Measurements from ENCODE around the gene SRP14.
"Not testable (repeated sequence)": the region's sequence is repeated elsewhere in the genome, so short reads cannot be mapped to it uniquely, and the experiment has no call there.

Gene SRP14

DNA sequence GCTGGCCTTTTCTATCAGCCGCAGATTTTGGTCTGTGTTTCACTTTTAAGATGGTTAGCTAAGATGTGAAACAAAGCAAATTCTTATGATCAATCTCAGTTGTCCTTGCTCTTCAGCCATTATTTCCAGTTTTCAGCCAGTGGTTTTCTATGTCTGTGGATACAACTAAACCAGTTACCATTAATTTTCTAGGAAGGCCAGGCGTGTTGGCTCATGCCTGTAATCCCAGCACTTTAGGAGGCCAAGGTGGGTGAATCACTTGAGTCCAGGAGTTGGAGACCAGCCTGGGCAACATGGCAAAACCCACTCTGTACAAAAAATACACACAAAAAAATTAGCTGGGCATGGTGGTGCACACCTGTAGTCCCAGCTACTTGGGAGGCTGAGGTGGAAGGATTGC is 42.8 kb downstream of the SRP14 start:
- H3K4me1 ChIP-seq (ENCODE audit: insufficient read depth, low read length); H3K9ac ChIP-seq (ENCODE audit: low read depth, low read length); H3K9me3 ChIP-seq (ENCODE audit: insufficient read depth, low read depth, low read length); H3K4me3 ChIP-seq (ENCODE audit: low read length); H3K27me3 ChIP-seq (ENCODE audit: insufficient read depth, low read length); H3K27ac ChIP-seq (ENCODE audit: low read depth, low read length): not testable (repeated sequence)
- WGBS, result 89% methylated on average over 2 of the region's 2 CpGs
- H3K36me3 ChIP-seq (ENCODE audit: insufficient read depth, low read length), result peaks cover 96% of the 10 kb centered on the region

DNA sequence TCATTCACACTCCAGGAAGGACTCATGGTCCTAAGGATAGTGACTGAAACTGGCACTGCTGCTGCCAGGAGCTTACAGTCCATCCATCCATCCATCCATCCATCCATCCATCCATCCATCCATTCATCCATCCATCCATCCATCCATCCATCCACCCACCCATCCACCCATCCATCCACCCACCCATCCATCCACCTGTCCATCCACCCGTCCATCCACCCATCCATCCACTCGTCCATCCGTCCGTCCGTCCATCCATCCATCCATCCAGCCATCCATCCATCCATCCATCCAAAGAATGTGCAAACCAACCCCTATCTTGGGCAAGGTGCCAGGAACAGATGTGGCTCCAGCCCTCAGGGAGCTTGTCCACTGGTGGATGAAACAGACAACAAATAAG is 46.0 kb downstream of the SRP14 start:
- H3K36me3 ChIP-seq (ENCODE audit: insufficient read depth, low read length), result peaks cover 96% of the 10 kb centered on the region
- not testable (repeated sequence) for H3K9ac ChIP-seq (ENCODE audit: low read depth, low read length); H3K9me3 ChIP-seq (ENCODE audit: insufficient read depth, low read depth, low read length); H3K4me3 ChIP-seq (ENCODE audit: low read length); H3K27ac ChIP-seq (ENCODE audit: low read depth, low read length); H3K4me1 ChIP-seq (ENCODE audit: insufficient read depth, low read length); H3K27me3 ChIP-seq (ENCODE audit: insufficient read depth, low read length)
- 97% methylated on average over 5 of the region's 5 CpGs for WGBS

DNA sequence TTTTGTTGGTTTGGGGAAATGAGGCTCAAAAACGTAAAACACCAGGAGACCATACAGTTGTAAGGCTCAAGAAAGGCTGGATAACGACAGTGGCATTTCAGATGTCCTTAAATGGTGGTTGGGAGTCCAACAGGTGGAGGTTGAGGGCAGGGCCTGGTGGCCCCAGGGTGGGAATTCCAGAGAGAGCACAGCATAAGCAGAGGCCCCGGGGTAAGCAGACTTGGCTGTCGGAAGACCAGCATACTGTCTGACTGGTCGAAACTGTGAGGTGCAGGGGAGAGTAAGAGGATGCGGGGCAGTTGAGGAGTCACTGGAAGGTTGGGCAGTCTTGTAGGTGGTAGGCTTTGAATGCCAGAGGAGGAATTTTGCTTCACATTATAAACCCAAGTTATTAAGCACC is 48.3 kb downstream of the SRP14 start:
- H3K36me3 ChIP-seq (ENCODE audit: insufficient read depth, low read length), result peaks cover 95% of the 10 kb centered on the region
- no peaks in the 10 kb centered on the region for H3K4me1 ChIP-seq (ENCODE audit: insufficient read depth, low read length)
- H3K9me3 ChIP-seq (ENCODE audit: insufficient read depth, low read depth, low read length), result no peaks in the 10 kb centered on the region
- no peaks in the 10 kb centered on the region for H3K27me3 ChIP-seq (ENCODE audit: insufficient read depth, low read length)
- H3K9ac ChIP-seq (ENCODE audit: low read depth, low read length), result no peak overlapping the region
- no peak overlapping the region for H3K4me3 ChIP-seq (ENCODE audit: low read length)
- no peak overlapping the region for H3K27ac ChIP-seq (ENCODE audit: low read depth, low read length)
- WGBS, result 77% methylated on average over 6 of the region's 6 CpGs

DNA sequence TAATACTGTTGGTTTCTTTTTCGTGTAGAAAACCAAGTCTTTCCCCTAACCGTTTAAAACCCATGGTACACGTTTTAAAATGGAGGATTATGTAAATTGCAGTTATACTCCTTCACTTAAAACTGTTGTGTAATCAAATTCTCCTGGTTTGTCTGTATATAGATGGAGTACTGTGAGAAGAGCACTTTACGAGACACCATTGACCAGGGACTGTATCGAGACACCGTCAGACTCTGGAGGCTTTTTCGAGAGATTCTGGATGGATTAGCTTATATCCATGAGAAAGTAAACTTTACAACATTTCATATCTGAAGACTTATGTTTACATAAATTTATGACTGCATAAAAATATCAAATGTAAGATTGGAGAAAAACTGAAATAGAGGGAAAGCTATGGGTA is 51.2 kb downstream of the SRP14 start:
- Histone ChIP-seq H3K27me3 (ENCODE audit: insufficient read depth, low read length) (no peaks in the 10 kb centered on the region), H3K9ac (ENCODE audit: low read depth, low read length) (no peak overlapping the region), H3K4me3 (ENCODE audit: low read length) (no peak overlapping the region), H3K4me1 (ENCODE audit: insufficient read depth, low read length) (no peaks in the 10 kb centered on the region), H3K9me3 (ENCODE audit: insufficient read depth, low read depth, low read length) (no peaks in the 10 kb centered on the region), H3K36me3 (ENCODE audit: insufficient read depth, low read length) (peaks cover 78% of the 10 kb centered on the region), H3K27ac (ENCODE audit: low read depth, low read length) (no peak overlapping the region)
- 93% methylated on average over 7 of the region's 7 CpGs for whole genome bisulfite sequencing

All from HUES64 (cell line).